Glomerular visceral epithelial cell (primary cell): ENCODE measurements around the gene DPYD.

Source experiments
- DNase-seq: peaks from one replicate; pipeline ENCODE4 v3.0.0-alpha.2; 2016; ENCODE audit errors: extremely low spot score

DPYD gene

GRCh38 chr1:97144527-97144926 lies 776.3 kb downstream of the DPYD start:
- peak; percentile 40 for DNase-seq

GRCh38 chr1:97143236-97143882 lies 777.5 kb downstream of the DPYD start:
- DNase-seq: peak; percentile 29

- DNase-seq: no peak
These were observed 780.2 kb downstream of the DPYD start for GRCh38 chr1:97140611-97141010.

- DNase-seq: peak; percentile 4
These were observed 781.3 kb downstream of the DPYD start for GRCh38 chr1:97139512-97139911.

- no peak for DNase-seq
These were observed 782.3 kb downstream of the DPYD start for GRCh38 chr1:97138515-97139032.

- peak; percentile 71 for DNase-seq
These were observed 782.8 kb downstream of the DPYD start for GRCh38 chr1:97137862-97138514.

- DNase-seq: no peak
These were observed 783.8 kb downstream of the DPYD start for GRCh38 chr1:97136996-97137395.

- no peak for DNase-seq
These were observed 784.9 kb downstream of the DPYD start for GRCh38 chr1:97135972-97136371.

- DNase-seq: no peak
These were observed 792.4 kb downstream of the DPYD start for GRCh38 chr1:97128426-97128825.

- DNase-seq: no peak
These were observed 797.0 kb downstream of the DPYD start for GRCh38 chr1:97123717-97124431.

- DNase-seq: no peak
These were observed 800.0 kb downstream of the DPYD start for GRCh38 chr1:97120806-97121205.

GRCh38 chr1:97119260-97120158 lies 801.3 kb downstream of the DPYD start:
- DNase-seq: no peak

- no peak for DNase-seq
These were observed 806.0 kb downstream of the DPYD start for GRCh38 chr1:97114842-97115241.

GRCh38 chr1:97112442-97112841 lies 808.4 kb downstream of the DPYD start:
- no peak for DNase-seq

- DNase-seq: no peak
These were observed 812.7 kb downstream of the DPYD start for GRCh38 chr1:97108179-97108578.

- no peak for DNase-seq
These were observed 815.3 kb downstream of the DPYD start for GRCh38 chr1:97105531-97105930.

GRCh38 chr1:97101509-97101908 lies 819.3 kb downstream of the DPYD start:
- no peak for DNase-seq

GRCh38 chr1:97097404-97097925 lies 823.4 kb downstream of the DPYD start:
- DNase-seq: no peak

GRCh38 chr1:97095764-97096163 lies 825.1 kb downstream of the DPYD start:
- no peak for DNase-seq

- peak; percentile 16 for DNase-seq
These were observed 826.4 kb downstream of the DPYD start for GRCh38 chr1:97094247-97094972.

- no peak for DNase-seq
These were observed 827.1 kb downstream of the DPYD start for GRCh38 chr1:97093741-97094140.
